Stomach smooth muscle (tissue), 2 donors: ENCODE results near the gene LRRC4.

Experiments used
- H3K27ac ChIP-seq: one replicate; pipeline ENCODE4 v1.7.0; 2013; ENCODE audit warnings: mild to moderate bottlenecking, low read length, inconsistent platforms
- H3K27me3 ChIP-seq, 2 donors: one replicate each; pipeline ENCODE4 v1.7.0; 2013; ENCODE audit warnings: low read length in 2 of 2; ENCODE audit not compliant: insufficient read depth in 2 of 2, control insufficient read depth in 1 of 2
- H3K36me3 ChIP-seq, 2 donors: one replicate each; pipeline ENCODE4 v1.7.0; 2013; ENCODE audit warnings: low read length in 2 of 2; ENCODE audit not compliant: control insufficient read depth in 2 of 2, insufficient read depth in 2 of 2
- H3K4me1 ChIP-seq: one replicate; pipeline ENCODE4 v1.7.0; 2013; ENCODE audit warnings: low read length; ENCODE audit not compliant: control insufficient read depth, insufficient read depth
- H3K4me3 ChIP-seq, 2 donors: one replicate each; pipeline ENCODE4 v1.7.0; 2013; ENCODE audit warnings: low read length in 2 of 2
- H3K9ac ChIP-seq, 2 donors: one replicate each; pipeline ENCODE4 v1.7.0; 2013; ENCODE audit warnings: low read length in 2 of 2, mild to moderate bottlenecking in 1 of 2
- H3K9me3 ChIP-seq, 2 donors: one replicate each; pipeline ENCODE4 v1.7.0; 2013; ENCODE audit warnings: low read length in 2 of 2; ENCODE audit not compliant: control insufficient read depth in 2 of 2
- donor health status: healthy.
- donor health status: Pancreatic carcinoma.

LRRC4 gene, protein sequence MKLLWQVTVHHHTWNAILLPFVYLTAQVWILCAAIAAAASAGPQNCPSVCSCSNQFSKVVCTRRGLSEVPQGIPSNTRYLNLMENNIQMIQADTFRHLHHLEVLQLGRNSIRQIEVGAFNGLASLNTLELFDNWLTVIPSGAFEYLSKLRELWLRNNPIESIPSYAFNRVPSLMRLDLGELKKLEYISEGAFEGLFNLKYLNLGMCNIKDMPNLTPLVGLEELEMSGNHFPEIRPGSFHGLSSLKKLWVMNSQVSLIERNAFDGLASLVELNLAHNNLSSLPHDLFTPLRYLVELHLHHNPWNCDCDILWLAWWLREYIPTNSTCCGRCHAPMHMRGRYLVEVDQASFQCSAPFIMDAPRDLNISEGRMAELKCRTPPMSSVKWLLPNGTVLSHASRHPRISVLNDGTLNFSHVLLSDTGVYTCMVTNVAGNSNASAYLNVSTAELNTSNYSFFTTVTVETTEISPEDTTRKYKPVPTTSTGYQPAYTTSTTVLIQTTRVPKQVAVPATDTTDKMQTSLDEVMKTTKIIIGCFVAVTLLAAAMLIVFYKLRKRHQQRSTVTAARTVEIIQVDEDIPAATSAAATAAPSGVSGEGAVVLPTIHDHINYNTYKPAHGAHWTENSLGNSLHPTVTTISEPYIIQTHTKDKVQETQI

DNA sequence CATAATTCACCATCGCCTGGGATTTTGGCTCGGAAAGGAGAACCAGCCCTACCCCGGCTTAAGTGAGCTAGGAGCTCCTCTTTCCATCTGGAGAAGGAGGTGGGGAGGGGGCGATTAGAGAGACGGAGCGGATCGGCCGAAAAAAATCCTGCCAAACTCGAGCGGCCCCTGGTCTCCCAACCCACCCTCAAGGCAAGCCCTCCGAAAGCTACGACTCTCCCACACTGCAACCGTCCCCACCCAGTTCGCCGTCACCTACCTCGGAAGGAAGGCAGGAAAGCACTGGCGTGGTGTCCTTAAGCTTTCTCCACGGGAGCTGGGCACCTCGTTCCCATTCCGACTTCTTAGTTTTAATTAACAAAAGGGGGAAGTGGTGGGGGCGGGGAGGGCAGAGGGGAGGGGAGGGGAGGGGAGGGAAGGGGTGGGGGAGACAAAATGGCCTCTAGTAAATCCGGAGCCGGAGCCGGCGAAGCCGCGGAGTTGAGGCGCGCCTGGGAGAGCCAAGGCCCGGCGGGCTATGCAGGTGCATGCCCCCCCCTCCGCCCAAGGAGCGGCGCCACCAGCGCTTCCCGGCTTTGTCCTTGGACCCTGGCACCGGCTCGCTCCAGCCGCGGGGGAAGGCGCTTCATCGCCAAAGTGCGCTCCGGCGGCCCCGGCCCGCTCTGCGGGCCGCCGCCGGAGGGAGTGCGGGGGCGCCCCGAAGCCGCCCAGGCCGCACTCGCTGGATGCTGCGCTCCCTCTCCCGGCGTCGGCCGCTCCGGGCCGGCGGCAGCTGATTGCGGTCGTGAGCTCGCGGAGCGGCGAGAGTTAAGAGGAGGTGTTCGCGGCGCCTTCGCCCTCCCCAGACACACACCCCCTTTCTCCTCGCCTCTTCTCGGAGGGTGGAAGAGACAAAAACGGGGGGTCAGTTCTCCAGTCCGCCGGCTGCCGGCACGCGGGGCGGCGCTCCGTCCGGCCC lies at the start of gene LRRC4:
Gene LRRC4 (minus strand): TSS at position 784 of the 958 bp plus-strand sequence. CDS start 797 bp downstream, outside the sequence.
- Histone ChIP-seq H3K4me1 (peaks cover 13% of the 10 kb centered on the region), H3K36me3 (peaks cover 0 to 8% of the 10 kb centered on the region in 2 donors), H3K27me3 (peaks cover 0 to 3% of the 10 kb centered on the region in 2 donors), H3K9me3 (no peaks in the 10 kb centered on the region), H3K9ac (peak within 1 kb of the TSS in 1 of 2 donors; percentile 32), H3K4me3 (peak within 1 kb of the TSS; percentile 61 to 76), H3K27ac (no peak within 1 kb of the TSS)

DNA sequence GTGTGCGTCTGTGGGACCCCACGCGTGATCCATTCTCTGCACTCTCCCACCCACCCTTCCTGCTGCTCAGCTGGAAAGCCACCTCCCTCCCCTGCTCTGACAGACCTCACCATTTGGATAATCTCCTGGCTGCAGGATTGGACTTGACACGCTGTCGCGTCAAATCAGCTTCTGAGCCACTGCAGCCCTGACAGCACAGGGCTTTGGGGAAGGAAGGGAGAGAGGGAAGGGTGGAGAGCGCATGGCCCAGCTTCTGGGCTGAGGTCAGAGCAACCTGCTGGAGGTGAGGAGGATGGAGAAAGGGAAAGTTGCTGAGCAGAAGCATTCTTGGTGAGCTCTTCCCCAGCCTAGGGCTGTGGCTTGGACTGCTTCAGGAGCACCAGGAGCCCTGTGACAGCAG lies 48.9 kb upstream of the LRRC4 start:
- H3K4me3 ChIP-seq, result no peak overlapping the region
- no peaks in the 10 kb centered on the region for H3K27me3 ChIP-seq
- peaks cover 0 to 12% of the 10 kb centered on the region in 2 donors for H3K36me3 ChIP-seq
- no peak overlapping the region for H3K9ac ChIP-seq
- H3K9me3 ChIP-seq, result no peaks in the 10 kb centered on the region
- H3K27ac ChIP-seq, result no peak overlapping the region
- H3K4me1 ChIP-seq, result peaks cover 4% of the 10 kb centered on the region

DNA sequence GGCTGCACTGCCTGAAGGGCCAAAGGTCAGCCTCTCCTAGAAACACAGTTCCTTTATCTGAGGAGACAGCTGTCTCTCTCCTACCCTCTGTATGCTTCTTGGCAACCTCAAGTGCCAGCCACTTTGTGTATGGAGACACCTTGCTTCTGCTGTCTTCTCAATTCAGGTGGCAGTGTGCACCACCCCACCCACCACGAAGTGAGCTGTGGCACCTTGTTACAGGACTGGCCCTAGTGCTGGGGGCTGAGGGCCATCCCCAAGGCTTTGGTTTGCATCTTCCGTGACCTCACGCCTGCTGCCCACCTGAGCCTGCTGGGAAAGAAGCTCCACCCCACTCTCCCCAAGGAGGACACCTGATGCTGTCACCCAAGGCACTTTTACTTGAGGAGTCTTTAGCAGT lies 47.1 kb upstream of the LRRC4 start:
- Histone ChIP-seq H3K4me1 (peaks cover 4% of the 10 kb centered on the region), H3K27me3 (no peaks in the 10 kb centered on the region), H3K27ac (no peak overlapping the region), H3K9me3 (no peaks in the 10 kb centered on the region), H3K4me3 (no peak overlapping the region), H3K36me3 (peaks cover 0 to 10% of the 10 kb centered on the region in 2 donors), H3K9ac (no peak overlapping the region)

DNA sequence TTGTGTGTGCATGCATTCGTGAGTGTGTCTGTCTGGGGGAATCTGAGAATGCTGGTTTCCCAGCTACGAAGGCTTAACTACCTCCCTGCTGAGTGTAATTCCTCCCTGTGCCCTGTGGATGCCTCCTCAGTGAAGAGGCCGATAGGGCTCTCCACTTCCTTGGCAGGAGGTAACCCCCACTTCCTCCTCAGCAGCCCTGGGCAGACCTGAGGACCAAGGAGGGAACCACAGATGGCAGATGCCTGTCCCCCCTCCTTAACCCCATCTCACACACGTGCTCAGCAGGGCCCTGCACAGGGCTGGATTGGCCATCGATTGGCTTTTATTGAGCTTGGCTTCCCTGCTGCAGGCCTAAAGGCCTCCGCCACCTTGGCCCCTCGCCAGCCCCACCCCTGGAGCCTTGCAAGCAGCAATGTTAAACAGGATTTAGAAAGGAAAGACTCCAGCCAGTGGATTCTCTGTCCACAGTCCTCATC lies 45.6 kb upstream of the LRRC4 start:
- no peak overlapping the region for H3K9ac ChIP-seq
- H3K27me3 ChIP-seq, result no peaks in the 10 kb centered on the region
- H3K27ac ChIP-seq, result no peak overlapping the region
- peaks cover 0 to 10% of the 10 kb centered on the region in 2 donors for H3K36me3 ChIP-seq
- no peaks in the 10 kb centered on the region for H3K9me3 ChIP-seq
- H3K4me3 ChIP-seq, result no peak overlapping the region
- peaks cover 4% of the 10 kb centered on the region for H3K4me1 ChIP-seq

DNA sequence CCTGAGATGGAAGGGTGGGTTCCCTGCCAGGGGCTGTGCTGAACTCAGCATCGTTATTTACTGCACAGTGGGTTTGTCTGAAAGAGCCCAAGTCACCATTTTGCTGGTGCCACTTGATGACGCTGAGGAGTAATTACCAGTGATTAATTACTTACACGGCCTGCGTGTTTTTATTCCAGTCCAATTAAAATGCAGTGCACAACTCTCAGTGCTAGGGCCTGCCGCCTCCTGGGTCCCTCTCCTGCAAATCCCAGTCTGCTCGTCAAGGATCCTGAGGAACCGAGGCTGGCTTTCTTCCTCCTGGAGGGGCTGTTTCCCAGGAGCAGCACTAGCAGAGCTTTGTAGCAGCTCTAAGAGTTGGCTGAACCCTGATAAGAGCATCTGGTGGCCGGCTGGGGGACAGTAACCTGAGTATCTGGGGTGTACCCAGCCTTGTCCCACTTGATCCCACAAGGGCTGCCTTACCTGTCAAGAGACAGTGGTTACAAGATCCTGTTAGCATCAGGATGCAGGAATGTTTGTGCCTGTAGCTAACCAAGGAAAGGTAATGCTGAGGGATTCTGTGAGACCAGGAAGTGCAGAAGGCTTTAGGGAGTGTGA lies 45.1 kb upstream of the LRRC4 start:
- Histone ChIP-seq H3K27ac (no peak overlapping the region), H3K4me3 (no peak overlapping the region), H3K36me3 (peaks cover 0 to 4% of the 10 kb centered on the region in 2 donors), H3K9me3 (no peaks in the 10 kb centered on the region), H3K4me1 (peaks cover 4% of the 10 kb centered on the region), H3K9ac (no peak overlapping the region), H3K27me3 (no peaks in the 10 kb centered on the region)

DNA sequence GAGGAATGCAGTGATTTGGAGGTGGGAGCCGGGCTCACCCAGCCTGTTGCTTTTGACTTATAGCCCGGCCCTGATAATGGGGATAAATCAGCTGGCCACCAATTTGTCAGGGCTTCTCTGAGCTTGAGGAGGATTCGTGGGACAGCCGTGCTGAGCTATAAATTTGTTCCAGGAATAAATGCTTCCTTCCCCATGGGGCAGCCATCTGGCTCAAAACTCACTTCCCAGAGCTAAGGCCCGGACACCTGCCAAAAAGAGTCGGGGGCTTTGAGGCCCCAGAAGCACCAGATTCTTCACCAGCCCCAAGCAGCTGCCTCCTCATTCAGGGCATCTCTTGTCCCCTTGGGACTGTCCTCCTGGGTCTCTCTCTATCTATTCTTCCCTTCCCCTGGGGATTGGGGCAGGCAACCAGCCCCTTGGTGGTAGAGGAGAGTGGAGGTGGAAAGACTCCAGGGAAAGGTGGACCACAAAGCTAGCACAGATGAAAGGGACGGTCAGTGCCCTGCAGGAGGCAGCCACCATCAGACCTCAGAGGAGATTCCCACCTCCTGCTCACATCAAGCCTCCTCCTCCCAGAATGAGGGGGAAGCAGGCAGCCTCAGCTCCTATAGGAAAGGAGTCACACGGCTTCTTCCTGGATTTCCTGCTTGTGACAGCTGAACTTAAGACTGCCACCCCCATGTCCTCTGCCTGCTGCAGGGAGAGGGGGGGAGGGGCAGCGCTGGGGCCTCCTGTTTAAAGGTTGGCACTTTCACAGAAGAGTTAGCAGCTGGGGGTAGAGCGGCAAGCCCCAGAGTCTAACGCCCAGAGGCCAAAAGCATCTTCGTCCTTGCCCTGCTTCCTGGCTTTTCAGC lies 44.2 kb upstream of the LRRC4 start:
- Histone ChIP-seq H3K27me3 (no peaks in the 10 kb centered on the region), H3K36me3 (peaks cover 0 to 4% of the 10 kb centered on the region in 2 donors), H3K9ac (no peak overlapping the region), H3K4me1 (peaks cover 4% of the 10 kb centered on the region), H3K4me3 (no peak overlapping the region), H3K9me3 (no peaks in the 10 kb centered on the region), H3K27ac (no peak overlapping the region)

DNA sequence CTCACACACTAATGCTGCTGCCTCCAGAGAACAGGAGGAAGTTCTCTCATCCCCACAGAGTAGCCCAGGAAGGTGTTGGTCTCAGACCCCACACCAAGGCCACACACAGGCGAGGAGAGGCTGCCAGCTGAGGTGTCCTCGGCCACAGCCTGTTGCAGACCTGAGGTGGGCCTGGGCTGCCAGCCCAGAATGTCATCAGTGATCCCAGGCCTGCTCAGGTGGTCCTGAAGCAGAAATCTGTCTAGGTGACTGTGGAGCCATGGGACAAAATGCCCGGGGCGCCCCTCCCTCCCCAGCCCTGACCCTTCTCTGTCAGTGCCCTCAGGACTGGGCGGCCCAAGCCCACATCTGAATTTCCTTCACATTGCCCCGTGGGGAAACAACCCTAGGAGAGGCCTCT lies 43.5 kb upstream of the LRRC4 start:
- no peak overlapping the region for H3K4me3 ChIP-seq
- no peaks in the 10 kb centered on the region for H3K9me3 ChIP-seq
- H3K4me1 ChIP-seq, result peaks cover 4% of the 10 kb centered on the region
- H3K27ac ChIP-seq, result no peak overlapping the region
- no peaks in the 10 kb centered on the region for H3K27me3 ChIP-seq
- H3K36me3 ChIP-seq, result peaks cover 0 to 4% of the 10 kb centered on the region in 2 donors
- H3K9ac ChIP-seq, result no peak overlapping the region

DNA sequence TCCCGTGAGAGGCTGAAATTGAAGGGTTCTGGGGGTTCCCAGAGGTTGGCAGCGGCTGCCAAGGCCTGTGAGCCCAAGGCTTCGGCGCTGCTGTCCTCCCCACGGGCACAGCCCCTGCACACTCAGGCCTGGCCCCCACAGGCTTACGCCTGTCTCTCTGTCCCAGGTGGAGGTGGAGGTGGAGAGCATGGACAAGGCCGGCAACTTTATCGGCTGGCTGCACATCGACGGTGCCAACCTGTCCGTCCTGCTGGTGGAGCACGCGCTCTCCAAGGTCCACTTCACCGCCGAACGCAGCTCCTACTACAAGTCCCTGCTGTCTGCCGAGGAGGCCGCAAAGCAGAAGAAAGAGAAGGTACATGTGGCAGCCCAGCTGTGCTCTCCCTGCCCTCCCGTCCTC lies 43.1 kb upstream of the LRRC4 start:
- Histone ChIP-seq H3K27me3 (no peaks in the 10 kb centered on the region), H3K27ac (no peak overlapping the region), H3K4me3 (no peak overlapping the region), H3K36me3 (peaks cover 0 to 4% of the 10 kb centered on the region in 2 donors), H3K4me1 (peaks cover 4% of the 10 kb centered on the region), H3K9me3 (no peaks in the 10 kb centered on the region), H3K9ac (no peak overlapping the region)

DNA sequence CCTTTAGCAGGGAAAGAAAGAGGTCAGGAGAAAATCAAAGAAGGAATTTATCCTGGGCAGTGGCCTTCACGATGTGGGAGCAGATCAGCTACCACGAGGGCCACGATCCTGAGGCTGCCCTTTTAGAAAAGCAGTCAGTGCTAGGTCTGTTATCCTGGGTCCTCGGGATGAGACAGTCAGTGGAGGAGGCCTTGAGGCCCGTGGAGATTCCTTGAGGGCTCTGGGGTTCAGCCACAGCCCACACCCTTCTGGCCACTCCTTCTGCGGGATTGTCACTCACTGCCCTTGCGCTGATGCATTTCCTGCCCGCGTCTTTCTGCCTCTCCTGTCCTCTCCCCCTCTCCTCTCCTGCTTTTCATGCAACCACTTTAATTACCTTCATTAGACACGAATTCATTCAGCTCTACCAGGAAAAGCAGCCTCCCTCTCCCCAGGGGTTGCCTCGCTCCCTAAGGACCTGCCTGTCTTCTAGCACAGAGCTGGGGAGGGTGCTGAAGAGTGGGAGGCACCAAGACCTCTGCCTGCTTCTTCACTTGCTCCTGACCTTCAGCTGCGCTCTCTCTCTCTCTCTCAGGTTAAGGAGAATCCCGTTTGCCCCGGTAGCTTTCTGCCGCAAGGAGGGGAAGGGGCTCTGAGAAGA lies 42.6 kb upstream of the LRRC4 start:
- Histone ChIP-seq H3K36me3 (peaks cover 0 to 4% of the 10 kb centered on the region in 2 donors), H3K9me3 (no peaks in the 10 kb centered on the region), H3K27ac (no peak overlapping the region), H3K4me3 (no peak overlapping the region), H3K27me3 (no peaks in the 10 kb centered on the region), H3K9ac (no peak overlapping the region), H3K4me1 (peaks cover 4% of the 10 kb centered on the region)
